Left lung (tissue), 10 donors: ENCODE results near the gene FOXJ1. TPM values are rescaled to one million over a fixed set of nuclear protein-coding genes. Genes with fewer than 3 reads are reported as not detected.

ENCODE experiments used
- ATAC-seq: fragments of 200-7000 bp; cut with Tn5 transposase; one replicate; pipeline ENCODE4 v1.9.1; 2020; ENCODE audit warnings: moderate library complexity
- DNase-seq, 4 donors: peaks; one replicate each; pipeline ENCODE4 v3.0.0-alpha.2; 2013 to 2020
- H3K27ac ChIP-seq, 2 donors: fragments of 200-600 bp; sonication (generic) in 1 of 2; one replicate each; pipeline versions ENCODE4 v1.5.0 to v1.8.0; 2020 to 2021
- H3K27me3 ChIP-seq, 2 donors: fragments of 200-600 bp; sonication (generic) in 1 of 2; one replicate each; pipeline versions ENCODE4 v1.5.0 to v1.8.0; 2020 to 2021
- H3K36me3 ChIP-seq, 2 donors: fragments of 200-600 bp; sonication (generic) in 1 of 2; one replicate each; pipeline versions ENCODE4 v1.5.0 to v1.8.0; 2020 to 2021
- H3K4me1 ChIP-seq, 2 donors: fragments of 200-600 bp; one replicate each; pipeline ENCODE4 v1.8.0; 2021
- H3K4me3 ChIP-seq, 2 donors: fragments of 200-600 bp; sonication (generic) in 1 of 2; one replicate each; pipeline versions ENCODE4 v1.5.0 to v1.8.0; 2020 to 2021; ENCODE audit warnings: mild to moderate bottlenecking in 1 of 2
- H3K9me3 ChIP-seq, 2 donors: fragments of 200-600 bp; sonication (generic) in 1 of 2; one replicate each; pipeline versions ENCODE4 v1.5.0 to v1.8.0; 2020 to 2021
- intact Hi-C, 2 donors: fragments of 100-400 bp; cut with DNase I; formaldehyde crosslinking; loops; one replicate each; pipeline versions ENCODE4 v1.11.2 to v1.14.2; 2022
- polyA plus RNA-seq, 6 donors: library from polyadenylated mRNA; unstranded; fragments of 120-200 nt; gene quantifications; one replicate each; pipeline ENCODE4 v1.2.1, GENCODE V29; 2013; ENCODE audit not compliant: insufficient read length in 6 of 6
- total RNA-seq, 2 donors: library from RNA; stranded (reverse); fragmentation: NEBNext Ultra II Directional; extraction: Animal tissue kit (Norgen Biotek cat#: 25700); gene quantifications; one replicate each; pipeline ENCODE4 v1.2.1, GENCODE V29; 2021
- TF ChIP-seq, protein P1 (sequence below), 2 donors: fragments of 200-600 bp; sonication (generic) in 1 of 2; IDR thresholded peaks; one replicate each; pipeline versions ENCODE4 v1.5.0 to v1.8.0; 2021; ENCODE audit warnings: antibody characterized with exemption in 2 of 2
- donor health status: DM: no; HTN: yes; CAD: no.
- donor health status: DM: no; HTN: no; CAD: no.

FOXJ1 gene
- total and polyA plus RNA-seq, 8 donors, result 7.7 to 30.4 (median 19.1) TPM

DNA sequence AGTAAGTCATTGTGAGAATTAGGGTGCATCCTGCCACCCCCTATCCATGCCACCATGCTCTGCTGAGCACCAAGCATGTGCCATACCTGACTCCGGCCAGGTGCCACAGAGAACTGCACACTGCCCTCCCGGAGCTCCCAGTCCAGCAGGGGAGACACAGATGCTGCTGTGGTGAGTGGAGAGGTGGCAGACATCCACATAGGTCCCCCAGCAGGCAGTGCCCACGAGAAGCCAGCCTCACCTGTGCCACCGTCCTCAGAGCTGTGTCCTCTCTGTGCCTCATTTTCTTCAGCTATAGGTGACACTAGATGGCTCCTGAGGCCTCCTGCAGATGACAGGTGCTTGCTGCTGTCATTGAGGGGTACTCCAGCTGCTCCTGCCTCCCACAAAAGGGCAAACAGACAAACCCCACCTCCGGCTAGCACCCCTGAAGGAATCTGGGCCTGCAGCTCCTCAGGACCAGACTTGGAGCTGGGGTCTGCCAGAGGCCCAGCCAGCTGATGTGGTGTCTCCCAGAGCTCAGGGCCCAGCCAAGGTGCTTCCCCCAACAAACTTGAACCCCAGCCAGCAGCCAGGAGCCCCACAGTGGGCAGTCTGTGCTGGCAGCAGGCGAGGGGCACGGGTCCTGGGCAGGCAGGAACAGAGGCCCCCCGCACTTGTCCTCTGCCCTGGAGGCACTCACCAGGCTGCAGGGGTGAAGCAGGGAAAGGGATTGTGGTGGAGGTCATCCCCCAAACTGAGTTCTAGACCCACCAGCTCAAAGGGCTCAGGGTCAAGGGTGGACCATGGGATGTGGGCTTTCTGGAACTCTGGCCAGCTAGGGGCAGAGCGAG is 17.1 kb downstream of the FOXJ1 start:
- Histone ChIP-seq H3K27ac (no peak overlapping the region), H3K4me1 (peaks cover 3 to 9% of the 10 kb centered on the region in 2 donors), H3K4me3 (no peak overlapping the region), H3K9me3 (no peaks in the 10 kb centered on the region), H3K27me3 (peaks cover 0 to 6% of the 10 kb centered on the region in 2 donors), H3K36me3 (no peaks in the 10 kb centered on the region)
- no peak for ATAC-seq
- no peak for DNase-seq
- TF ChIP-seq, protein P1, sequence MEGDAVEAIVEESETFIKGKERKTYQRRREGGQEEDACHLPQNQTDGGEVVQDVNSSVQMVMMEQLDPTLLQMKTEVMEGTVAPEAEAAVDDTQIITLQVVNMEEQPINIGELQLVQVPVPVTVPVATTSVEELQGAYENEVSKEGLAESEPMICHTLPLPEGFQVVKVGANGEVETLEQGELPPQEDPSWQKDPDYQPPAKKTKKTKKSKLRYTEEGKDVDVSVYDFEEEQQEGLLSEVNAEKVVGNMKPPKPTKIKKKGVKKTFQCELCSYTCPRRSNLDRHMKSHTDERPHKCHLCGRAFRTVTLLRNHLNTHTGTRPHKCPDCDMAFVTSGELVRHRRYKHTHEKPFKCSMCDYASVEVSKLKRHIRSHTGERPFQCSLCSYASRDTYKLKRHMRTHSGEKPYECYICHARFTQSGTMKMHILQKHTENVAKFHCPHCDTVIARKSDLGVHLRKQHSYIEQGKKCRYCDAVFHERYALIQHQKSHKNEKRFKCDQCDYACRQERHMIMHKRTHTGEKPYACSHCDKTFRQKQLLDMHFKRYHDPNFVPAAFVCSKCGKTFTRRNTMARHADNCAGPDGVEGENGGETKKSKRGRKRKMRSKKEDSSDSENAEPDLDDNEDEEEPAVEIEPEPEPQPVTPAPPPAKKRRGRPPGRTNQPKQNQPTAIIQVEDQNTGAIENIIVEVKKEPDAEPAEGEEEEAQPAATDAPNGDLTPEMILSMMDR (IDR thresholded peaks at IDR 0.05), result no peak
- intact Hi-C loops, result loop anchor here in 1 of 2 donors (5.0 kb wide), 2 partner anchors 53 to 158 kb away; no protein-coding TSS in a partner anchor

DNA sequence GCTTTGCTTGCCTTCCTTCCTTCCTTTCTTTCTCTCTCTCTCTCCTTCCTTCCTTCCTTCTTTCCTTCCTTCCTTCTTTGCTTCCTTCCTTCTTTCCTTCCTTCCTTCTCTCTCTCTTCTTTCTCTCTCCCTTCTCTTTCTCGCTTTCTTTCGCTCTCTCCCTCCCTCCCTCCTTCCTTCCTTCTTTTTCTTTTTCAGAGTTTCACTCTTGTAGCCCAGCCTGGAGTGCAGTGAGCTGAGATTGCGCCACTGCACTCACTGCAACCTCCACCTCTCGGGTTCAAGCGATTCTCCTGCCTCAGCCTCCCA is 17.9 kb downstream of the FOXJ1 start:
- DNase-seq (no peak), ATAC-seq (no peak)
- peaks cover 0 to 6% of the 10 kb centered on the region in 2 donors for H3K27me3 ChIP-seq
- H3K4me1 ChIP-seq, result peaks cover 3 to 9% of the 10 kb centered on the region in 2 donors
- H3K4me3 ChIP-seq, result no peak overlapping the region
- H3K9me3 ChIP-seq, result no peaks in the 10 kb centered on the region
- intact Hi-C loops, result loop anchor here in 1 of 2 donors (5.0 kb wide), 2 partner anchors 54 to 159 kb away; no protein-coding TSS in a partner anchor
- H3K36me3 ChIP-seq, result no peaks in the 10 kb centered on the region
- TF ChIP-seq, protein P1 (IDR thresholded peaks at IDR 0.05), result no peak
- H3K27ac ChIP-seq, result no peak overlapping the region

DNA sequence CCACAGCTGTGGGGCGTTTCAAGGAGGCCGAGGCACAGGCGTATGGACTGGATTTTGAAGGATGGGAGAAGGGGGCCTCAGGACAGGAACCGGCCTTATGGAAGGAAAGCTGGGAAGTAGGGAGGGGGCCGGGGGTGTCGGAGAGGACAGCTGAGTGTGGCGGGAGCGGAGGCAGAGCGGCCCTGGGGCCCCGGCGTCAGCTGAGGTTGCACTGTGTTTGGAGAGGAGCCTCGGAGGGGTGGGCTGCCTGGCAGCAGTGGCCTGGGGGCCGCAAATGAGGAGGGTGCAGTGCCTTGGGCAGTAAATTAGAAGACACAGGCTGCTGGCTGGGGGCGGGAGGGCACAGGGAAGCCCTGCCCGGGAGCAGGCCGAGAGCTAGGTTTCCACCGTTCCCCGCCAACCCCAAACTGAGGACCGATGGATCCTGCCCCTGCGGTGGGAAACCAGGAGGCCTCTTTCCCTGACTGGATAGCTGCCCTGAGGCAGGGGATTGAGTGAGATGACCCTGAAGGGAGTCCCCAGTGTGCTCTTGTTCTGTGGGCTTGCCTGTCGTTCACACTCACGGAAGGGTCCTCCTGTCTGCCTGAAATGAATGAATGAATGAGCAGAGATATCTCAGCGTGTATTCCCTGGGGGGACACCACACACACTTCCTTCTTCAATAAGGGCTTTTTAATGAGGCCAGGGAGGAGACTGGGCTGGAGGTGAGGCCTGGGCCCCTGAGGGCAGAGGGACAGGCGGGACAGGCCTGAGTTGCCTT is 18.4 kb downstream of the FOXJ1 start:
- Histone ChIP-seq H3K4me3 (no peak overlapping the region), H3K27me3 (peaks cover 0 to 6% of the 10 kb centered on the region in 2 donors), H3K9me3 (no peaks in the 10 kb centered on the region), H3K27ac (no peak overlapping the region), H3K36me3 (no peaks in the 10 kb centered on the region), H3K4me1 (peaks cover 3 to 9% of the 10 kb centered on the region in 2 donors)
- TF ChIP-seq, protein P1 (IDR thresholded peaks at IDR 0.05), result no peak
- DNase-seq (no peak), ATAC-seq (no peak)
- intact Hi-C loops, result loop anchor here in 1 of 2 donors (5.0 kb wide), 2 partner anchors 55 to 160 kb away; no protein-coding TSS in a partner anchor

DNA sequence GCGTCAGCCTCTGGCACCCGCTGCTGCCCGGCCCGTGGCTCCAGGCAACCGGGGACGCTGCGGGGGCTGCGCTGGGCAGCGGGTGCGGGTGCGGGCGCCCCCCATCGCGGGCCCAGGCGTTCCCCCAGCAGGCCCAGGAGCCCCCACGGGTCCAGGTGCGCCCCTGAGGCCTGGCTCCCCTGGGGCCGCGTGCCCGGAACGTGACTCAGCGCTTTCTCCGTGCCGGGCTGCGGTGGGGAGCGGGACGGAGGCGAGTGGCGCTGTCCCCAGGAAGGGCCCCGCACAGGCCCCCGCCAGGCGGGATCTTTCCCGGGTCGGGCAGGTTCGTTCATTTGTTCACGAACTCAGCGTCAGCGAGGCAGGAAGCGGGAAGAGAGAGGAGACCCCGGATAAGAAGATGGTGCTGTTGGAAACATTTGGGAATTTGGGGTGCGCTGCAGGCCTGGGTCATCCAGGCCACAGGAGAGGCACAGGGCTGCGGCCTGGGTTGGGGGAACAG is 19.1 kb downstream of the FOXJ1 start:
- H3K4me3 ChIP-seq, result peak overlapping the region; percentile 15 to 30
- H3K36me3 ChIP-seq, result no peaks in the 10 kb centered on the region
- peak; percentile 49 for ATAC-seq
- TF ChIP-seq, protein P1 (IDR thresholded peaks at IDR 0.05), result no peak
- peaks cover 3 to 9% of the 10 kb centered on the region in 2 donors for H3K4me1 ChIP-seq
- no peak overlapping the region for H3K27ac ChIP-seq
- peak in 1 of 4 donors; percentile 84 for DNase-seq
- intact Hi-C loops, result loop anchor here in 1 of 2 donors (5.0 kb wide), 2 partner anchors 55 to 160 kb away; no protein-coding TSS in a partner anchor
- H3K27me3 ChIP-seq, result peaks cover 0 to 6% of the 10 kb centered on the region in 2 donors
- H3K9me3 ChIP-seq, result no peaks in the 10 kb centered on the region
